Central memory CD8-positive, alpha-beta T cell (primary cell): ENCODE data around the gene PLXDC1.

Source experiments
- ATAC-seq: fragments of 150-1000 bp; cut with Tn5 transposase; replicated peaks from 2 replicates; pipeline ENCODE4 v1.10.0; 2022; ENCODE audit warnings: mild to moderate bottlenecking, moderate FRiP score, moderate number of reproducible peaks; ENCODE audit not compliant: poor library complexity, severe bottlenecking; ENCODE audit errors: extremely low read depth
- DNase-seq, 2 donors: peaks; one replicate each; pipeline ENCODE4 v3.0.0; 2021; ENCODE audit warnings: low spot score in 2 of 2
- H3K27ac Mint-ChIP-seq: one replicate; pipeline ENCODE4 v1.8.0; 2022; ENCODE audit warnings: low read depth, mild to moderate bottlenecking, moderate library complexity, mixed read lengths
- H3K27me3 Mint-ChIP-seq: one replicate; pipeline ENCODE4 v1.8.0; 2022; ENCODE audit warnings: mixed read lengths
- H3K36me3 Mint-ChIP-seq: one replicate; pipeline ENCODE4 v1.8.0; 2022; ENCODE audit warnings: mild to moderate bottlenecking, moderate library complexity, mixed read lengths; ENCODE audit not compliant: insufficient read depth
- H3K4me1 Mint-ChIP-seq: one replicate; pipeline ENCODE4 v1.8.0; 2022; ENCODE audit warnings: mixed read lengths
- H3K4me3 Mint-ChIP-seq: one replicate; pipeline ENCODE4 v1.8.0; 2022; ENCODE audit warnings: mild to moderate bottlenecking, moderate library complexity, mixed read lengths
- H3K9me3 Mint-ChIP-seq: one replicate; pipeline ENCODE4 v1.8.0; 2022; ENCODE audit warnings: mixed read lengths

Gene PLXDC1

GRCh38 chr17:39151150-39151942 is at the start of gene PLXDC1:
TSS of gene PLXDC1 (minus strand) at chr17:39151637. CDS start at chr17:39151437, 200 bp downstream.
- no peak for DNase-seq
- Mint-ChIP-seq H3K9me3 (no peaks in the 10 kb centered on the region), H3K27me3 (peaks cover 12% of the 10 kb centered on the region), H3K36me3 (peaks cover 37% of the 10 kb centered on the region), H3K4me1 (peaks cover 50% of the 10 kb centered on the region), H3K27ac (peak within 1 kb of the TSS; percentile 100), H3K4me3 (peak within 1 kb of the TSS; percentile 100)
- no peak for ATAC-seq

GRCh38 chr17:39200957-39201510 is 49.6 kb upstream of the PLXDC1 start:
- H3K36me3 Mint-ChIP-seq, result peaks cover 54% of the 10 kb centered on the region
- DNase-seq, result no peak
- H3K4me3 Mint-ChIP-seq, result peak overlapping the region; percentile 95
- peak overlapping the region; percentile 99 for H3K27ac Mint-ChIP-seq
- ATAC-seq, result no peak
- peaks cover 40% of the 10 kb centered on the region for H3K4me1 Mint-ChIP-seq
- no peaks in the 10 kb centered on the region for H3K9me3 Mint-ChIP-seq
- no peaks in the 10 kb centered on the region for H3K27me3 Mint-ChIP-seq

- DNase-seq, result peak; percentile 79 to 81
- peaks cover 47% of the 10 kb centered on the region for H3K4me1 Mint-ChIP-seq
- H3K27ac Mint-ChIP-seq, result peak within 1 kb of the TSS; percentile 99
- H3K4me3 Mint-ChIP-seq, result peak within 1 kb of the TSS; percentile 95
- peaks cover 54% of the 10 kb centered on the region for H3K36me3 Mint-ChIP-seq
- ATAC-seq, result peak; percentile 76
- no peaks in the 10 kb centered on the region for H3K27me3 Mint-ChIP-seq
- no peaks in the 10 kb centered on the region for H3K9me3 Mint-ChIP-seq
These were observed 48.8 kb upstream of the PLXDC1 start, which contains the start of gene RPL19 for GRCh38 chr17:39200070-39200879. TSS of gene RPL19 (plus strand) at chr17:39200283. CDS start at chr17:39200345, 62 bp downstream.

- Mint-ChIP-seq H3K27ac (peak overlapping the region; percentile 99), H3K4me1 (peaks cover 47% of the 10 kb centered on the region), H3K9me3 (no peaks in the 10 kb centered on the region), H3K36me3 (peaks cover 50% of the 10 kb centered on the region), H3K27me3 (no peaks in the 10 kb centered on the region), H3K4me3 (peak overlapping the region; percentile 95)
- ATAC-seq (peak; percentile 74), DNase-seq (peak; percentile 70 to 84)
These were observed 48.3 kb upstream of the PLXDC1 start for GRCh38 chr17:39199820-39200069.

GRCh38 chr17:39198186-39198566 is 46.7 kb upstream of the PLXDC1 start:
- peak overlapping the region; percentile 95 for H3K4me3 Mint-ChIP-seq
- H3K9me3 Mint-ChIP-seq, result no peaks in the 10 kb centered on the region
- H3K36me3 Mint-ChIP-seq, result peaks cover 36% of the 10 kb centered on the region
- ATAC-seq (no peak), DNase-seq (no peak)
- peaks cover 48% of the 10 kb centered on the region for H3K4me1 Mint-ChIP-seq
- H3K27ac Mint-ChIP-seq, result no peak overlapping the region
- no peaks in the 10 kb centered on the region for H3K27me3 Mint-ChIP-seq

GRCh38 chr17:39197380-39198185 is 46.1 kb upstream of the PLXDC1 start, which contains the start of gene CACNB1:
TSS of gene CACNB1 (minus strand) at chr17:39197669. CDS start at chr17:39197495, 174 bp downstream.
- Mint-ChIP-seq H3K4me3 (peak within 1 kb of the TSS; percentile 95), H3K9me3 (no peaks in the 10 kb centered on the region), H3K36me3 (peaks cover 30% of the 10 kb centered on the region), H3K4me1 (peaks cover 45% of the 10 kb centered on the region), H3K27me3 (no peaks in the 10 kb centered on the region), H3K27ac (peak within 1 kb of the TSS; percentile 81)
- ATAC-seq (no peak), DNase-seq (no peak)

GRCh38 chr17:39196808-39197291 is 45.4 kb upstream of the PLXDC1 start:
- H3K27me3 Mint-ChIP-seq, result no peaks in the 10 kb centered on the region
- H3K4me3 Mint-ChIP-seq, result peak overlapping the region; percentile 95
- peaks cover 45% of the 10 kb centered on the region for H3K4me1 Mint-ChIP-seq
- ATAC-seq (no peak), DNase-seq (no peak)
- peaks cover 24% of the 10 kb centered on the region for H3K36me3 Mint-ChIP-seq
- no peaks in the 10 kb centered on the region for H3K9me3 Mint-ChIP-seq
- no peak overlapping the region for H3K27ac Mint-ChIP-seq

- Mint-ChIP-seq H3K36me3 (peaks cover 19% of the 10 kb centered on the region), H3K4me1 (peaks cover 40% of the 10 kb centered on the region), H3K9me3 (no peaks in the 10 kb centered on the region), H3K27ac (peak overlapping the region; percentile 81), H3K27me3 (no peaks in the 10 kb centered on the region), H3K4me3 (peak overlapping the region; percentile 95)
- ATAC-seq, result no peak
- DNase-seq, result no peak
These were observed 44.9 kb upstream of the PLXDC1 start for GRCh38 chr17:39196241-39196807.

- Mint-ChIP-seq H3K4me3 (peak overlapping the region; percentile 95), H3K4me1 (peaks cover 34% of the 10 kb centered on the region), H3K27me3 (no peaks in the 10 kb centered on the region), H3K36me3 (peaks cover 13% of the 10 kb centered on the region), H3K27ac (peak overlapping the region; percentile 81), H3K9me3 (no peaks in the 10 kb centered on the region)
- DNase-seq (no peak), ATAC-seq (no peak)
These were observed 44.2 kb upstream of the PLXDC1 start for GRCh38 chr17:39195568-39196160.

- ATAC-seq (no peak), DNase-seq (no peak)
- H3K4me1 Mint-ChIP-seq, result peaks cover 30% of the 10 kb centered on the region
- H3K4me3 Mint-ChIP-seq, result peak overlapping the region; percentile 95
- H3K27me3 Mint-ChIP-seq, result no peaks in the 10 kb centered on the region
- H3K36me3 Mint-ChIP-seq, result peaks cover 11% of the 10 kb centered on the region
- peak overlapping the region; percentile 81 for H3K27ac Mint-ChIP-seq
- H3K9me3 Mint-ChIP-seq, result no peaks in the 10 kb centered on the region
These were observed 43.6 kb upstream of the PLXDC1 start for GRCh38 chr17:39194985-39195524.
